GM21360 (cell line): ENCODE measurements around the gene ADAMTS12.

ENCODE experiments used
- ATAC-seq: cut with Tn5 transposase; IDR thresholded peaks from one replicate; pipeline ENCODE4 v1.9.1; 2021; ENCODE audit warnings: mild to moderate bottlenecking, moderate library complexity; ENCODE audit not compliant: unreplicated experiment

Gene ADAMTS12

GRCh38 chr5:33810491-33811120 lies 81.2 kb downstream of the ADAMTS12 start:
- no peak for ATAC-seq

- no peak for ATAC-seq
Observed at GRCh38 chr5:33809936-33810335, 81.9 kb downstream of the ADAMTS12 start.

DNA sequence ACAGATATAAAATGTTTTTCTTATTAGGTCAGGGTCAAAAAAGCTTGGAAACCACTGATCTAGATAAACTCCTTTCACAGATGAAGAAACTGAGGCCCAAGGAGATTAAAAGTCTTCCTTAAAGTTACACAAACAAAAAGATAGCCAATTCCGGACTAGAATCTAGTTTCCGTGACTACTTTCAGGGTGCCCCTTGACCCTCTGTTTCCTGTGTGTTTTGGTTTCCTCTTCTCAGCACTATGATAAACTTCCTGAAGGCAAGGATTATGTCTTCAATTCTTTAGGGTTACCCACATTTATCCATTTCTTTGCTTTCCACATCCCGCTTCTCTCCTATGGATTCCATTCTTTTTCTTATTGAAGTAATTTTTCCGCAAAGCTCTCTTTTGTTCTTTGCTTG lies 83.1 kb downstream of the ADAMTS12 start:
- ATAC-seq = no peak

DNA sequence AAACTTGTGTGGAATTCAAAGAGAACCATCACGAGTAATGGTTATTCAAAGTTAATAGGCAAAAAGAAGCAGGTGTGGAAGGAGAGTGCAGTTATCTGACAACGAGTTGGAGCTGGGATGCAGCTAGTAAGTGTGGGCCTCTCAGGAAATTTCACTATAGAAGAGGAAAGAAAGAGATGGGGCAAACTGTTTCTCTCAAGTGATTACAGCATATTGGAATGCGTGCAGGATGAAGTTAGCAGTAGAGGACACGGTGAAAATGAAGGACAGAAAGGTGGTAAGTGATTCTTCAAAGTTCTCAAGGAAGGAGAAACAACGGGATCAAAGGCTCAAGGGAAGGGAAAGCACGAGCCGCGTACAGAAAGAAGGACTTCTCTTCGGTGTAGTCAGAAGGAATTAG lies 84.0 kb downstream of the ADAMTS12 start:
- no peak for ATAC-seq

GRCh38 chr5:33806738-33807442 lies 84.9 kb downstream of the ADAMTS12 start:
- ATAC-seq = no peak

- ATAC-seq = no peak
Observed at GRCh38 chr5:33801292-33801691, 90.5 kb downstream of the ADAMTS12 start.

DNA sequence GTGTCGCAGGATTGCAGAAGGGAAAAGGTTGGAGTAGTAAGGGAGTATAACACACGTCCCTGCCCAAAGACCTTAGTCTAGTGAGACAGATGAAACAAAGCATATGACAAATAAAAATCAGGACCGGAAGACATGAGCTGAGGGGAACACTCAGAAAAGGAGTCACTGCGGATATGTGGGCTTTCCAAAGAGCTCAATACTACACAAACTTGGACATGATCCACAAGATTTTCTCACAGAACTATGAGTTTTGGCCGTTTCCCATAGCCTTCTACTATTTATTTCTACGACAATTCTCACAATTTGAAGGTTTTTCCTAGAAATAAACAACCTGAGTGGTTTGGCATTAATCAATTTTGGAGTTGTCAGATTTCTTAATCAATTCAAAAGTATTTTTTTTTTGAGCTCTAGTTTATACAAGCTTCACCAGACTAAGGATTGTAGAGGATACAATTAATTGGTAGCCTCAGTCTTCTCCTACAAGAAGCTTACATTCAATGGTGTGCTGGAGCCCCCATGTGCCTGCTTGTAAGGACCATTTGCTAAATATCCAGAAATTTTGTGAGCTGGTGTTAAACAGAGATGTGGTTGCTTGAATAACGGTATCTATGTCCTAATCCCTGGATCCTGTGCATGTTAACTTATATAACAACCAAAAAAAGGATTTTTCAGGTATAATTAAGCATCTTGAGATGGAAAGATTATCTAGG lies 91.4 kb downstream of the ADAMTS12 start:
- ATAC-seq = no peak

DNA sequence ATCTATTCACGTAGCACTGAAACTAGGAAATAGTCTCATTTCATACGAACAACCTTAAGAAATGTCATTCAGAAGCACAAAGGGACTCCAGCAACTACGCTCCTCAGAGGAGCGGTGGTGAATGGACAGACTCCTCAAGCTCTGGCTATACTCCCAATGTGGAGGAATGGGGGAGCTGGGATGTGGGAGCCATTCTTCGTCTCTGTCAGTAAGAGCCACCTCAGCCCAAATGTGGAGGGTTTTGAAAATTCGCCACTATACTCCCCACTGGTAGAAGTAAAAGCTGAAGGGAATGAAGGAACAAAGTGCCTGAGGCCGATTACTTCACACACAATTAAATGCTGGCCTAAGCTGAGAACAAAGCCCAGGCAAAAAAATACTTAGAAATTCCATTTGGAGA lies 96.3 kb downstream of the ADAMTS12 start:
- ATAC-seq = no peak

- ATAC-seq = no peak
Observed at GRCh38 chr5:33794550-33795181, 97.1 kb downstream of the ADAMTS12 start.

- no peak for ATAC-seq
Observed at GRCh38 chr5:33793836-33794549, 97.8 kb downstream of the ADAMTS12 start.

- no peak for ATAC-seq
Observed at GRCh38 chr5:33793276-33793675, 98.5 kb downstream of the ADAMTS12 start.

DNA sequence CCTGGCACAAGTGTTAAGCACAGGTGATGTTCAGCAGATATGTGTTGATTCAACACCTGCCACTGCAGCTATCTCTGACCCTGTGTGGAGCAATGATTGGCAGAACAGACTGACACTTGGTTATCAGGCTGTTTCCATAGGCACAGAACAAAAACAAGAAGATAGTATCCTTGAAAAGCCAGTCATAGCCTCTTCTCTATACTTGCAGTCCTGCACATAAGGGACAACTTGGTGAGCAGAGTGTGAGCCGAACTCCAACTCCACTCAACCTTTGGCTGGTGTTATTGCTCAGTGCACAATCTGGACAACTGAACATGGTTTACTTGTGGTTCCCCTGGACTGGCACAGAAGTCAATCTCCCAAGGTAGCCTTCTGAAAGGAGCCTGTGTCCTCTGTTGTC lies 99.2 kb downstream of the ADAMTS12 start:
- no peak for ATAC-seq

DNA sequence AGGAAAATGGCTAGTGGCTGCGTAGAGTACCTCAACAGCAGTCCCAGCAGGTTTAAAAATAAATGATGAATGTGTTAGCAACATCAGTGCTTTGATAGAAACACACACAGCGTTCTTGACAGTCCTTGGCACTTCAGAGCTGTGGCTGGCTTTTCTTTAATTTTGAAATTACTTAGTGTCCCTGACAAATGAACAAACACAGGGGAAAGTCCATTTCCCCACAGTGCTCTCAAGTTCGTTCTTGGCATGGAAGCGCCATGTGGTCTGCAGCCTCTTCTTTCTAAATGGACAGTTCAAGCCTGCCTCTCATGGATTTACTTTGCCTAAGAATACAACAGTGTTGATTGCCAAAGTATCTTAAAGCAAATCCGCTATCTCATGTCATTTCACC lies 102.2 kb downstream of the ADAMTS12 start:
- ATAC-seq = no peak

DNA sequence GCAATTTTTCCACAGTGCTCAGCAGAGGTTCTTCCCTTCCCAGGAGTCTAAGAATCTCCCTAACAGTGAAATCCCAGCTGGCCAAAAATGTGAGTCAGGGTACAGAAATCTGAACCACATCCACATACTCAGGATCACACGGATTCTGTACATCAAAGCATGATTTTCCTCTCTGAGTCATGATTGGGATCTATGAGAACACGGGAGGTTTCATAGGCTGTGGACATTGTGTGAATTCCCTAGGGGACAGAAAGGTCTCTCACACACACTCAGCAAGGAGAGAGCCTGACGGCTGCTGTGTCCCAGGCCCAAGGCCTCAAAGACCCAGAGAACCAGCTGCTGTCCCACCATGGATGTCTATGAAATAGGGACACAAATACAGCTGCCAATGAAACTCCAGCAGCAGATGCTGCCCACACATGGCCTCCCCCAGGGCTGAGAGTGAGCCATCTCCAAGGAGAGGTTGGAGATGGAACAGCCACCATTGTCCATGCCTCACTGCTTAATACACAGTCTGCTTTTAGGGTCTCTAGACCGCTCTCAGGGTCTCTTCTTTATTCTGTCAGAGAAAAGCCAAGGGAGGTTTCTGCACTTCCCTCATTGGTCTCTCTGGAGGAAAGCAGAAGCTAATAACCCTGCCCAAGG lies 102.7 kb downstream of the ADAMTS12 start:
- no peak for ATAC-seq

- no peak for ATAC-seq
Observed at GRCh38 chr5:33785571-33785970, 106.2 kb downstream of the ADAMTS12 start.

DNA sequence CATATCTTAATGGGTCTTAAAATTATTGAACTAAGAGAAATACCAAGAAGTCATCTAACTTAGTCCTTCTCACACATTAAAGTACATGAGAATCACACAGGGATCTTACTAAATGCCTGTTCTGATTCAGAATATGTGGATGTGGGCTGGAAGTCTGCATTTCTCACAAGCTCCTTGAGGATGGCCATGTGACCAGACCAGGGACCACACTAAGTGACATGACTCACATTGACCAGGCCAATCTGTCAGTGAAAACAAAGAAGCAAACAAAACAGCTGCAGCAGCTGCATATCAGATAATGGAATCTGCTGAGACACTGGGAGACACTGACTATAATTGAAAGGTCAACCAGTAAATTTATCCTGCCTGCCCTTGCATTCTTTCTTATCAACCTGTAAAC lies 110.5 kb downstream of the ADAMTS12 start:
- no peak for ATAC-seq

DNA sequence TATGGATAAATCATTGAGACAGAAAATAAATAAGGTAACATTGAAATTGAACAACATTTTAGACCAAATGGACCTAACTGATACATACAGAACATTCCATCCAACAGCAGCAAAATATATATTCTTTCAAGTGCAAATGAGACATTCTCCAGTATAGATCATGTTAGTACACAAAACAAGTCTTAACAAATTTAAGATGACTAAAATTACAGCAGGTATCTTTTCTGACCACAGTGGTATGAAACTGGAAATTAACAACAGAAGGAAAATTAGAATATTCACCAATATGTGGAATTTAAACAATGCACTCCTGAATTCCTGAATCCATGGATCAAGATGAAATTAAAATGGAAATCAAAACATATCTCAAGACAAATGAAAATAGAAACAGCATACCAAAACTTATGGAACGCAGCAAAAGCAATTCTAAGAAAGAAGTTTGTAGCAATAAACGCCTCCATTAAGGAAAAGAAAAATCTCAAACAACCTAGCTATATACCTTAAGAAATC lies 115.6 kb downstream of the ADAMTS12 start:
- no peak for ATAC-seq

GRCh38 chr5:33774341-33774740 lies 117.4 kb downstream of the ADAMTS12 start:
- ATAC-seq = no peak

- no peak for ATAC-seq
Observed at GRCh38 chr5:33772380-33772897, 119.4 kb downstream of the ADAMTS12 start.

- no peak for ATAC-seq
Observed at GRCh38 chr5:33769968-33770367, 121.8 kb downstream of the ADAMTS12 start.
